GM19455 (cell line): ENCODE data around the gene PCSK2.

Source experiments
- ATAC-seq: cut with Tn5 transposase; IDR thresholded peaks from one replicate; pipeline ENCODE4 v1.9.1; 2021; ENCODE audit not compliant: unreplicated experiment

The PCSK2 gene

GRCh38 chr20:17248224-17248623 lies 21.4 kb downstream of the PCSK2 start:
- no peak for ATAC-seq

DNA sequence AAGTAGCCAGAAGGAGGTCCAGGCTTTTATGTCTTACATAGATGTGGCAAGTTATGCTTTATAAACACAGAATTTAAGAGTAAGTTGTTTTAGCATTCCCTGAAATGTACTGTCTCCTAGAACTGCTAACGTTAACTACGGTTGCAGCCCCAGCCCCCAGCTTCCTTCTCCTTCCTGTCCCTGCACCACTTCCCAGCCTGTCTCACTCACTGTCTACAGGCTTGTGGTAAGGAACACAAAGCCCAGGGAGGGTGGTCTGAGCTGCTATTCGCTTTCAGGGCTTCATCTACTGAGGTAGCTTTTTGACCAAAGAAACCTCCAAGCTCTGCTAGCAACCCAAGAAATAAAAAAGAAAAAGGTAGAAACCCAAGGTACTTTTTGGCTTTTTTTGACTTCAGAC lies 35.9 kb downstream of the PCSK2 start:
- ATAC-seq, result no peak

DNA sequence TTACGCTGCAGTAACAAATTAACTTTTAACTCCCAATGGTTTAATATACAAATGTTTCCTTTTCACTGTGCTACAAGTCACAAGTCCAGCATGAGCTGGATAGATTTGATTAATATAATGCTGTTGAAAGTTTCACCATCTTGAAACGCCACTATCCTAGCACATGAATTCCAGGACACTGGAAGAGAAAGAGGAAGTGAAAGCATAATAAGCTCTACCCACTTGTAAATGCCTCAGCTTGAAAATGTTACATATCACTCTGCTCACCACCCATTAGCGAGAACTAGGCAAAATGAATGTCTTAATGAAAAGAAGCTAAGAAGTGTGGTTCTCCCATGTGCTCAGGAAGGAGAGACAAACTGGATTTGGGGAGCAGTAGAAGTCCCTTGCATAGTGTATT lies 46.9 kb downstream of the PCSK2 start:
- no peak for ATAC-seq

DNA sequence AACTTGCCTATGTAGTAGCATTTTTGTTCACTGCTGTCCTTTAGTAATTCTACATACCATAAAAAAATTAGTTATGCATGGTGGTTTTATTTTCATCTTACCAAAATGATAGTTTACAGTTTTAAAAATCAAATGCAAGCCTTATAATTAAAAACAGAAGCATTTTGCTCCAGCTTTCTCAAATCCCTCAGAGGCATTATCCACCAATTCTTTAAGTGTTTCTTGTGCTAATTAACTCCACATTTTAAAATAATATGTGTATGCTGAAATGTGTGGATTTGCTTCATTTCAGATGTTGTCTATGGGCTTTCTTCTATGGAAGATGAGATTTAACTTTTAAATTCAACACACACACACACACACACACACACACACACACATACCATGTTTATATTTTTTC lies 49.3 kb downstream of the PCSK2 start:
- no peak for ATAC-seq

- no peak for ATAC-seq
Measured at GRCh38 chr20:17281478-17281877, 54.6 kb downstream of the PCSK2 start.

DNA sequence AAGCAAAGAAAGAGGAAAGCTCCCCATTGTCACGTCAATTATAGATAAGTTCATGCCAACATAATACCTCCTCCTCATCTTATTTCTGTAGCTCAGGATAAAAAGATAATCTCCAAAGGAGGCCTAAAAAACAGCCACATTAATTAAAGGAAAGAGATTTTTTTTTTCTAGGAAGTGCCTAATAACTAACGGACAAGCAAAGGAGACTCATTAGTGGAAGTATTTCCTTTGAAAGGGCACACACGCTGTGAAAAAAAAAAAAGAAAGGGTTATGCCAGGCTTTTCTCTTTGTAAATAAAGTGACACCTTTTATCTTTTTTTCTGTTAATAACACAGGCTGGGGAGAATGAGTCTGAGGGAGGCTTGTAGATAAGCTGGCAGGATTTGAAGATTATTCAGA lies 55.7 kb downstream of the PCSK2 start:
- ATAC-seq, result no peak

DNA sequence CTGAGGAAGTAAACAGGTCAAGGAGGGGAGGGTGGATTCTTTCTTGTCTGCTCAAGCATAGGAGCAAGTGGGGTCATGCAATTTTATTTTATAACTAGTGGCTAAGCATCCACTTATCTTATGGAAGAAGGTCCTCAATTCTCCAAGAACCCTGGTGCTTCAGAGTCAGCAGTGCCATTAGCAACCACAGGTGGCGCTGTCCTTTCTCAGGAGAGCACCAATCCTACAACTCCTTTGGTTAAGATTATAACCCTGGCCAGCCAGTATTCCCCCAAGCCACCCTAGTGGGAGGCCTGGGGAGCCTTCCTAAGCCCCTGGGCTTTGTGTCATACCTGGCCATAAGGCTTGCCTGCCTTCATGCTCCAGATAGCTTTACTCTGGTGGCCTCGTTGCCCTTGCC lies 60.7 kb downstream of the PCSK2 start:
- ATAC-seq, result no peak

GRCh38 chr20:17287998-17288397 lies 61.2 kb downstream of the PCSK2 start:
- no peak for ATAC-seq

DNA sequence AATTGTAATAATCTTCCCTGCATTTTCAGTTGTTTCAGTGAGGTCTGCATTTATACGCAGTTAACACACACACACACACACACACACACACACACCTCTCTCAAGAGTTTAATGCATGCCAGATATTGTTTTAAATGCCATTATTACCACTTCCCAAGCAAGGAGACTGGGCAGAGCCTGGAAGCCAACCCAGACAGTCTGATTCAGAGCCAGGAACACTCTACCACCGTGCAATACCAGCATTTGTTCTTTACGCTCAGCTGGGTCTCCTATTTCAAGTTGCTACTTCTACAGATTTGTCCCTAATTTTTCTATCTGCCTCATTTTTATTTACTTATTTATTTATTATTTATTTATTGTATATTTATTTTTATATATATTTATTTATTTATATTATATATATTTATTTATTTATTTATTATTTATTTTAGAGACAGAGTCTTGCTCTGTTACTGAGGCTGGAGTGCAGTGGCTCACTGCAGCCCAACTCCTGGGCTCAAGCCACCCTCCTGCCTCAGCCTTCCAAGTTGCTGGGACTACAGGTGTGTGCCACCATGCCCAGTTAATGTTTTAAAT lies 68.4 kb downstream of the PCSK2 start:
- ATAC-seq, result no peak

- no peak for ATAC-seq
Measured at GRCh38 chr20:17295991-17296390, 69.2 kb downstream of the PCSK2 start.

DNA sequence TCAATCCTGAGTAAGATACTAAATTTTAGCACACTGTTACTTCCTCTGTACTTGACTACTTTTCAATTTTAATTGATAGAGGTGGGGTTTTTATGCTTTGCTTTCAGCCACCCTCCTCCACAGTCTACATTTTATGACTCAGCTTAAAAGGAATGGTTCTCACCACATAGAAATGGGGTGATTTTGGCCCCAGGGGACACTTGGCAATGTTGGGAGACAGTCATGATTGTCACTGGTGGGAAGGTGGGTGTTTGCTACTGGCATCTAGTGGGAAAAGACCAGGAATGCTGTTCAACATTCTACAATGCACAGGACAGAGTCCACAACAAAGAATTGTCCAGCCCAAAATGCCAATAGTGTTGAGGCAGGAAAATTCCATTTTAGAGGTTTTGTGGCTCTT lies 71.3 kb downstream of the PCSK2 start:
- no peak for ATAC-seq

- no peak for ATAC-seq
Measured at GRCh38 chr20:17298751-17299150, 71.9 kb downstream of the PCSK2 start.

DNA sequence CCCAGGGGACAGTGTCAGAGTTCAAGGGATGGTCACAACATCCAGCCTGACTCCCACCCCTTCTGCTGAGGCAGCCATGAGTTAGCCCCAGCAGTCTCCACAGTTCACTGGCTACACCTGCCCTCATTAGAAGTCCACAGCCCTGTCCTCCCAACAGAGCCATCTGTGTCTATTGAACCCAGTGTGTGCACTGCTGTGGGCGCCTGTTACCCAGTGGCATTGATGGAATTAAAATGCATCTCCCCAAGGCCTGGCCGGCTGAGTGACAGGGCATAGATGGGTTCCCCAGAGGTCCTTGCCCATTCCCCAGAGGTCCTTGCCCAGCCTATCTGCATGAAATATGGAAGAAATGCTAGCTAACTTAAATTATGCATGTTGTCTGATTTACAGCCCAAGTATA lies 73.3 kb downstream of the PCSK2 start:
- ATAC-seq, result no peak

- ATAC-seq, result no peak
Measured at GRCh38 chr20:17304774-17305173, 77.9 kb downstream of the PCSK2 start.

GRCh38 chr20:17306427-17306826 lies 79.6 kb downstream of the PCSK2 start:
- ATAC-seq, result no peak

DNA sequence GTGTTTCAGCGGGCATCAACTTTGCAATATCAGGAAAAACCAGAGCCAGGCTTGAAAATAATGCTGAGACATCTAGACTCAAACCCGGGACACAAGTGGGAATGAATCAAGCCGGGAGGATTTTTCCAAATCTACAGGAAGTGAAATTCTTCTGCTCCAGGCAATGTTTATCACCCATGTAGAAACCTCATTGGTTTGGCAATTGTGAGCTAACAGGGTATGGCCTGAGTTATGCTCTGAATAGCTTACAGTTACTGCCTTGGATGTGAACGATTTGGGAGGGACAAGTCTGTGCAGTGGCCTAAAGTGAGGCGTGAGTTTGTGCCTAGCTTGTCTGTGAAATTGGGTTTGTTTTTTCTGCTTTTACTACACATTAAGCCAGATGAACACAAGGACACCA lies 87.4 kb downstream of the PCSK2 start:
- no peak for ATAC-seq

DNA sequence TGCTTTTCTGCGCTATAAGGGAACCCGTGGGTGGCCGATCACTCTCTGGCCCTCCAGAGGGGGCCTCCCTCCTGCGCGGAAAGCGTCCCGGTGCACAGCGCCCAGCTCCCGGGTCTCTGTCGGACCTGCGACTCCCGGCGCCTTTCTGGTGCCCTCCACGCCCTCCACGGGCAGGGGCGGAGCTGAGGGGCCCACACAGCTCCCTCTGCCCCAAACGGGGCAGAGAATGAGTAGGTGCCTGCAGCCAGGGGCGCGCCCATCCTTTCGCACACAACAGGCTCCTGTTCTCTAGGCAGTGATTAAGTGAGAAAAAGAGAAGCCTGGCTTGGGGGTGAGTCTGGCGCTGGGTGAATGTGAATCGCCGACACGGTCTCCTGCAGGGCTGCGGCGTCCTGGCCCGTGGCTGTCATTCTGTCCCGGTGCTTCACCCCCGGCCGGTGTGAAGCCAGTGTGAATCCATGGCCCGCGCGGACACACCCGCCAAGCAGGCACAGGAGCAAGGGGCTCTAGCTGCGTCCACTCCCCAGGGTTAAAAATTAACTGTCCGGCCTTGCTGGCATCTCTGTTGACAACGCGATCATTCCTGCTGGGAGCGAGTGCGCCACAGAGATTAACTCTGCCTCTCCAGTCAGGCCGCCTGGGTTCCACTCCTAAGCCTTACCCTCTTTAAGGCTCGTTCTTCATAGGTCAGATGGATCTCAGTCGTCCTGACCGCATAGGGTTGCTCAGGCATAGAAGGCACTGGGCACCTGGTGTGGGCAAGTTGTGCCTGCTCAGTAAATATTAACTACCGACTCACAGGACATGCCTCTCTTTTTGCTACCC lies 88.8 kb downstream of the PCSK2 start:
- ATAC-seq, result no peak

DNA sequence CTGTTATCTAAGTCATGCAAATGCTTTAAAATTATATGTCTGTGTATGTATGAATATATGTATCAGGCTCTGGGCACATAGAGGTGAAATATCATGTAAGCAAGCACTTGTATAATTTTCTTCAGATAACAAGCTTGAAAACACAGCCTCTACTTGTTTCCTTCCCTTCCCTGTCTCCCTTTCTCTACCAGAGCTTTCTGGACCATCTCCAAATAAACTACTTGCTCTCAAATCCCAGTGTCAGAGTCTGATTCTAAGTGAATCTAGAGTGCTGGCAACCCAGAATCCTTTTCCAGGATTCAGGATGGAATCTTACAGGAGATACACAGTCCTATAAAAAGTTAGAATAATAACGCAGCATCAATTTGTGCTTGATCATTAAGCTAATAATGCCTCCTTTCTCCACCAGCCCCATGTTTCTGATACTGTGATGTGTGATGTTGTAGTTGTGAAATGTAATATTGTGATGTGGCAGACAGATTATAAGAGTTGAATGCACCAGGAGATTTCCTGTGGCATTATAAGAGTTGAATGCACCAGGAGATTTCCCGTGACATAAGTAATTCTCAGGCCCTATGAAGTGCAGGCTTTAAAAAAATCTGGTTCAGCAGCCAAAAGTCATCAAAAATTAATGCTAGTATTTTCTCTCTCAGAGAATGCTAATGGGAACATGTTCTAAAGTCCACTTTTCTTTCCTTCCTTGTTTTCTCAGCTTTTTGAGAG lies 89.6 kb downstream of the PCSK2 start:
- ATAC-seq, result no peak

- no peak for ATAC-seq
Measured at GRCh38 chr20:17317341-17317740, 90.5 kb downstream of the PCSK2 start.

DNA sequence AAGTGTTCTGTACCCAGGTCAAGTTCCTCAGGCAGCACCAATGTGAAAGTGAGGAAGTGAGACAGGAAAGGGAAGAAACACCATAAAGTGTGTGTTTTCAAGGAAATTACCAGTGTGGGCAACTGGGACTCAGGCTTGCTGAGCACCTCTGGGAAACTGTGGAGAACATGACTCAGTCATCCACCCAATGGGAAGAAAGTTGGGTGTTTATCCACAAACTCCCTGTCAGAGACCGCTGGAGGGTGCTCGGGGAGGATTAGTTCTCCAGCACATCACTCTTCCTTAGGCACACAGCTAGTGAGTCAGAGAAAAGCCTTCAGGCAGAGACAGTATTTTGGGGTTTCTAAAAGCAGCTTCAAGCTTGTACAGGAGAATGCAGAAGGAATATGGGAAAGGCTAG lies 93.6 kb downstream of the PCSK2 start:
- ATAC-seq, result no peak

GRCh38 chr20:17326096-17326495 lies 99.3 kb downstream of the PCSK2 start:
- ATAC-seq, result no peak
